HG03097 (cell line): Measurements from ENCODE around the gene STK25.

Experiments
- ATAC-seq: cut with Tn5 transposase; IDR thresholded peaks from one replicate; pipeline ENCODE4 v1.9.1; 2021; ENCODE audit not compliant: unreplicated experiment, low FRiP score

Gene STK25

DNA sequence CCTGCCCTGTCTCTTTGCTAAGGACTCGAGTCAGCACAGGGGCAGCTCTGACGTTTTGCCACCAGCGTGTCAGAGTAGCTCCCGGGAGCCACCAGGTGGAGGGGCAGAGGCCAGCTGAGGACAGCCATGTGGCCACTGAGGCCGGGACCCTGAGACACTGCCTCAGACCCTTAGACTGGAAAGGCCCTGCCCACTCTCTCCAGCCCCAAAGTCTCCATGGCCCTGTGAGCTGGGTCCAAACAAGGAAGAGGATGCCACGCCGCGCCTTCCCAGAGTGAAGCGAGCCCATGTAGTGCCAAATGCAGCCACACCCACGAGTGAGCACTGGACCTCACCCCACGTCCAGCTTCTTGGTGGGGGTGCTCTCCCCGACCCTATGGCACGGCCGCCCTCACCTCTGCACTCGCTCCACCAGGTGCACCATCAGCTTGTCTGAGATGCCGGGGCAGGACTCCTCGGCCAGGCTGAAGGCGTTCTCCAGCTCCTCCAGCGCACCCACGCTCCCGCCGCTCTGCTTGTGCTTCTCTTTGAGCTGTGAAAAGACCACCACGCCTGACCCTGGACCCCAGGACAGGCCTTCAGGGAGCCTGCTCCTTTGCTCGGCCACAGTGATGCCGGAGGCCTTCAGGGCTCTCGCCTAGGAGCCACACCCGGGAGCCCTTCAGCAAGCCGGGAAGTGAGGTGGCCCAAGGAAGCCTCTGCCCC lies 12.2 kb downstream of the STK25 start:
- no peak for ATAC-seq

GRCh38 chr2:241495172-241496002 lies 13.0 kb downstream of the STK25 start:
- ATAC-seq: no peak

GRCh38 chr2:241494311-241494908 lies 14.0 kb downstream of the STK25 start:
- no peak for ATAC-seq

GRCh38 chr2:241493092-241493491 lies 15.3 kb downstream of the STK25 start:
- ATAC-seq: no peak

GRCh38 chr2:241492174-241492565 lies 16.2 kb downstream of the STK25 start:
- ATAC-seq: no peak

GRCh38 chr2:241491549-241492173 lies 16.7 kb downstream of the STK25 start:
- ATAC-seq: no peak

- no peak for ATAC-seq
Observed at GRCh38 chr2:241490825-241491506, 17.4 kb downstream of the STK25 start.

- ATAC-seq: no peak
Observed at GRCh38 chr2:241489733-241490680, 18.4 kb downstream of the STK25 start.

GRCh38 chr2:241489088-241489487 lies 19.3 kb downstream of the STK25 start:
- no peak for ATAC-seq

GRCh38 chr2:241485172-241485911 lies 23.0 kb downstream of the STK25 start:
- no peak for ATAC-seq

- ATAC-seq: no peak
Observed at GRCh38 chr2:241483305-241483704, 25.1 kb downstream of the STK25 start.

- ATAC-seq: no peak
Observed at GRCh38 chr2:241482126-241482955, 26.0 kb downstream of the STK25 start.

GRCh38 chr2:241481687-241482086 lies 26.7 kb downstream of the STK25 start:
- no peak for ATAC-seq

DNA sequence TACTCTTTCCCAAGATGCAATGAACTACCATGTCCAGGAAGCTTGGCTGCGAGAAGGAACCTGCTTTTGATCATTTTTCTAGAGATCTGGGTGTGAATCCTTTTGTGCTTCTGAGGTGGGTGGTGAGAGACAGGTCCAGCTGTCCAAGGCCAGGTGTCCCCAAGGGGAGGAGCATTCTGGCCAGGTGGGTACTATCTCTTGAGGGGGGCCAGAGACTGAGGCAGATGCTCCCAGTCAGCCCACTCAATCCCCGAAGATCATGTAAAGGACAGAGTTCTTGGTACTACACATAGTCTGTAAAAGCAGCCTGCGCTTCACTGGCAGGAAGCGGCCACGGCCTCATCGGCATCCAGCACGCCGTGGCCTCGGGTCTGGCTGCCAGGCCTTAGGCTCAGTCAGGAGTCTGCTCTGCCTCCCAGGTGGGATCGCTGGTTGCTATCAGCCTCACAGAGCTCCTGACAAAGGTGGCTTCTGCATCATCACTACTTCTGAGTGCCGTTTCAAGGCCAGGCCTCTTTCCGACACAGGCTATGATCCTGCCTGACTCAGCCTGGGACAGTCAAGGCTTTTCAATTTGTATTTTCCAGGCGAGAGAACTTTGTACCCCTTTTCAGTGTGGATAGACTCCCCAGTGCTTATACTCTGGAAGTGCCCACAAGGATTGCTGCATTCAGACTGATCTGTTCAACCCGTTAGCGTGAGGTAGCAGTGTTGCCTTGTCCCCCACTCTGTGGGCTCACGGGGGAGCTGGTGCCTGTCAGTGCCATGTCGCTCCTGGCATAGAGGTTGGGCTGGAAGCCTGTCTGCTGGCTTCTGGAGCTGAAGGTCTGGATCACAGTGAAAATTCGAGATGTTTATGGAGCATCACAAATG lies 29.1 kb downstream of the STK25 start:
- no peak for ATAC-seq

DNA sequence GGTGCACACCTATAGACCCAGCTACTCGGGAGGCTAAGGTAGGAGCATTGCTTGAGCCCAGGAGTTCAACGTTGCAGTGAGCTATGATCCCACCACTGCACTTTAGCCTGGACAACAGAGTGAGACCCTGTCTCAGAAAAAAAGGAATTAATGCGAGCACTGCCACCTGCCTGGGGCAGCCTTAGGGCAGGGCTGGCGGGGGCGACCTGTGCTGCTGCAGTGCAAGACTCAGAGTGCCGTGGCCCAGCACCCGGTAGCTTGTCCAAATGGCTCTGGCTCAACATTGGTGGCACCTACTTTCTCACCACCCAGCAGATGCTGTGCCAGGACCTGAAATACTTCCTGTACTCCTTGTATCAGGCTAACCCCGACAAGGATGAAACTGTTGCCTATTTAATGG lies 30.2 kb downstream of the STK25 start:
- ATAC-seq: no peak

GRCh38 chr2:241475267-241475666 lies 33.1 kb downstream of the STK25 start:
- ATAC-seq: no peak

GRCh38 chr2:241473399-241473798 lies 35.0 kb downstream of the STK25 start:
- ATAC-seq: no peak
